T-helper 2 cell treated with Interferon-gamma antibody and Interleukin-4, amounts not matched to agents 100 ng/mL and 5 ng/mL, for 36 hours (primary cell): ENCODE measurements around the gene MRPL30. TPM values are rescaled to one million over a fixed set of nuclear protein-coding genes. Genes with fewer than 3 reads are reported as not detected.
"Not testable (repeated sequence)": the region's sequence is repeated elsewhere in the genome, so short reads cannot be mapped to it uniquely, and the experiment has no call there.

Experiments used
- intact Hi-C: fragments of 100-400 bp; cut with micrococcal nuclease; formaldehyde crosslinking; loops from one replicate; pipeline ENCODE4 v1.15.1; 2023
- total RNA-seq: library from RNA; stranded (reverse); gene quantifications from 2 replicates; pipeline ENCODE4 v1.2.3, GENCODE V29; 2022

MRPL30 gene
- total RNA-seq, result 22.3 and 24.0 TPM in 2 replicates

GRCh38 chr2:99180755-99181623 lies at the start of gene MRPL30, which contains the start of gene MITD1:
TSS of gene MRPL30 (plus strand) at chr2:99181184. CDS start at chr2:99186204, 5,020 bp downstream.
TSS of gene MITD1 (minus strand) at chr2:99181058. CDS start at chr2:99180981, 77 bp downstream.
- intact Hi-C loops, result loop anchor here (1.0 kb wide), 4 partner anchors 26 to 309 kb away; partner anchors contain the start of genes C2orf15, REV1 and TXNDC9

- intact Hi-C loops, result not testable (repeated sequence)
Observed at GRCh38 chr2:99135044-99135556, 45.9 kb upstream of the MRPL30 start.

- intact Hi-C loops, result no loop called here
Observed at GRCh38 chr2:99139003-99139402, 42.0 kb upstream of the MRPL30 start.

GRCh38 chr2:99140056-99140859 lies 40.7 kb upstream of the MRPL30 start:
- intact Hi-C loops, result loop anchor here (10.0 kb wide), 1 partner anchor 505 kb away; no protein-coding TSS in a partner anchor

- intact Hi-C loops, result loop anchor here (1.0 to 10.0 kb wide), 4 partner anchors 14 to 506 kb away; partner anchors contain the start of genes LIPT1, MITD1, MRPL30 and TSGA10
Observed at GRCh38 chr2:99140860-99141109, 40.2 kb upstream of the MRPL30 start.

GRCh38 chr2:99141110-99142108 lies 39.6 kb upstream of the MRPL30 start, which contains the start of gene C2orf15:
TSS of gene C2orf15 (plus strand) at chr2:99141707. CDS start at chr2:99150559, 8,852 bp downstream.
- intact Hi-C loops, result loop anchor here (1.0 to 10.0 kb wide), 4 partner anchors 13 to 507 kb away; partner anchors contain the start of genes LIPT1, MITD1, MRPL30 and TSGA10

- intact Hi-C loops, result loop anchor here (10.0 kb wide), 2 partner anchors 344 to 696 kb away; partner anchors contain the start of gene REV1
Observed at GRCh38 chr2:99150706-99151105, 30.3 kb upstream of the MRPL30 start.

- intact Hi-C loops, result loop anchor here (10.0 kb wide), 2 partner anchors 342 to 698 kb away; partner anchors contain the start of gene REV1
Observed at GRCh38 chr2:99152199-99152895, 28.6 kb upstream of the MRPL30 start.

- intact Hi-C loops, result loop anchor here (1.0 to 10.0 kb wide), 3 partner anchors 13 to 699 kb away; partner anchors contain the start of genes C2orf15 and REV1
Observed at GRCh38 chr2:99153921-99154604, 26.9 kb upstream of the MRPL30 start.

- intact Hi-C loops, result loop anchor here (1.0 to 10.0 kb wide), 5 partner anchors 14 to 700 kb away; partner anchors contain the start of genes C2orf15, MITD1, MRPL30 and REV1
Observed at GRCh38 chr2:99154643-99155536, 26.1 kb upstream of the MRPL30 start, which contains the start of the genes LIPT1 and TSGA10. TSS of gene LIPT1 (plus strand) at chr2:99154967. CDS start at chr2:99161958, 6,991 bp downstream. TSS of gene TSGA10 (minus strand) at chr2:99154942. CDS start at chr2:99109439, 45,503 bp downstream.

- intact Hi-C loops, result loop anchor here (10.0 kb wide), 2 partner anchors 338 to 702 kb away; partner anchors contain the start of gene REV1
Observed at GRCh38 chr2:99156891-99157290, 24.1 kb upstream of the MRPL30 start.

GRCh38 chr2:99158599-99158998 lies 22.4 kb upstream of the MRPL30 start:
- intact Hi-C loops, result loop anchor here (10.0 kb wide), 2 partner anchors 336 to 704 kb away; partner anchors contain the start of gene REV1

GRCh38 chr2:99159594-99159993 lies 21.4 kb upstream of the MRPL30 start:
- intact Hi-C loops, result loop anchor here (10.0 kb wide), 2 partner anchors 335 to 705 kb away; partner anchors contain the start of gene REV1

- intact Hi-C loops, result no loop called here
Observed at GRCh38 chr2:99166218-99166617, 14.8 kb upstream of the MRPL30 start.

GRCh38 chr2:99169534-99169933 lies 11.4 kb upstream of the MRPL30 start:
- intact Hi-C loops, result no loop called here

- intact Hi-C loops, result no loop called here
Observed at GRCh38 chr2:99171377-99172140, 9.4 kb upstream of the MRPL30 start.
